HFFc6 (cell line): ENCODE measurements around the gene HSD17B1. TPM values are rescaled to one million over a fixed set of nuclear protein-coding genes. Genes with fewer than 3 reads are reported as not detected.

Experiments
- DNase-seq: peaks from one replicate; pipeline ENCODE4 v3.0.0-alpha.2; 2018
- H3K27ac Mint-ChIP-seq: 2 replicates; pipeline ENCODE4 v1.8.0; 2020; ENCODE audit warnings: mild to moderate bottlenecking, mixed read lengths
- H3K27me3 Mint-ChIP-seq: 2 replicates; pipeline ENCODE4 v1.8.0; 2021; ENCODE audit warnings: mild to moderate bottlenecking, moderate library complexity, mixed read lengths; ENCODE audit not compliant: insufficient read depth
- H3K36me3 Mint-ChIP-seq: 2 replicates; pipeline ENCODE4 v1.8.0; 2021; ENCODE audit warnings: low read depth, mixed read lengths
- H3K4me1 Mint-ChIP-seq: 2 replicates; pipeline ENCODE4 v1.8.0; 2020; ENCODE audit warnings: low read depth, mixed read lengths
- H3K4me3 Mint-ChIP-seq: 2 replicates; pipeline ENCODE4 v1.8.0; 2020; ENCODE audit warnings: mild to moderate bottlenecking, moderate library complexity, mixed read lengths
- H3K9me3 Mint-ChIP-seq: 2 replicates; pipeline ENCODE4 v1.8.0; 2020; ENCODE audit warnings: mild to moderate bottlenecking, mixed read lengths
- CTCF ChIP-seq: fragments of 200-600 bp; sonication (generic); IDR thresholded peaks from 2 replicates; pipeline ENCODE4 v1.5.0; 2021; ENCODE audit warnings: antibody characterized with exemption, mild to moderate bottlenecking
- total RNA-seq, 6 experiments: library from RNA; stranded (reverse); fragmentation: NEBNext Ultra II Directional; extraction: Animal tissue kit (Norgen Biotek cat#: 25700); gene quantifications; 2 replicates in 1 of 6; 3 replicates in 5 of 6; pipeline ENCODE4 v1.2.3, GENCODE V29; 2021

HSD17B1 gene
- total RNA-seq, 6 experiments from 2014 or later: 0.66 to 1.5 (median 1.1) TPM

- Mint-ChIP-seq H3K9me3 (no peaks in the 10 kb centered on the region), H3K4me3 (peak overlapping the region; percentile 71), H3K27ac (peak overlapping the region; percentile 97), H3K27me3 (peaks cover 6% of the 10 kb centered on the region), H3K4me1 (peaks cover 69% of the 10 kb centered on the region), H3K36me3 (peaks cover 14% of the 10 kb centered on the region)
- peak; percentile 99 for TF ChIP-seq CTCF
- DNase-seq: peak; percentile 90
Observed at GRCh38 chr17:42517516-42517915, 35.2 kb upstream of the HSD17B1 start.

GRCh38 chr17:42518046-42518754 lies 34.5 kb upstream of the HSD17B1 start:
- Mint-ChIP-seq H3K4me1 (peaks cover 76% of the 10 kb centered on the region), H3K9me3 (no peaks in the 10 kb centered on the region), H3K36me3 (peaks cover 16% of the 10 kb centered on the region), H3K27me3 (peaks cover 6% of the 10 kb centered on the region), H3K4me3 (peak overlapping the region; percentile 71), H3K27ac (peak overlapping the region; percentile 97)
- no peak for TF ChIP-seq CTCF
- peak; percentile 97 for DNase-seq

GRCh38 chr17:42518755-42519545 lies 33.8 kb upstream of the HSD17B1 start:
- DNase-seq: peak; percentile 6
- no peak for TF ChIP-seq CTCF
- Mint-ChIP-seq H3K36me3 (peaks cover 20% of the 10 kb centered on the region), H3K27me3 (peaks cover 6% of the 10 kb centered on the region), H3K4me1 (peaks cover 80% of the 10 kb centered on the region), H3K9me3 (no peaks in the 10 kb centered on the region), H3K27ac (peak overlapping the region; percentile 97), H3K4me3 (peak overlapping the region; percentile 71)

- Mint-ChIP-seq H3K36me3 (peaks cover 20% of the 10 kb centered on the region), H3K9me3 (no peaks in the 10 kb centered on the region), H3K4me3 (peak overlapping the region; percentile 63), H3K4me1 (peaks cover 89% of the 10 kb centered on the region), H3K27me3 (peaks cover 6% of the 10 kb centered on the region), H3K27ac (peak overlapping the region; percentile 97)
- peak; percentile 98 for DNase-seq
- TF ChIP-seq CTCF: no peak
Observed at GRCh38 chr17:42519546-42520491, 32.9 kb upstream of the HSD17B1 start.

- no peak for DNase-seq
- Mint-ChIP-seq H3K27ac (peak overlapping the region; percentile 97), H3K4me1 (peaks cover 95% of the 10 kb centered on the region), H3K36me3 (peaks cover 20% of the 10 kb centered on the region), H3K4me3 (peak overlapping the region; percentile 63), H3K9me3 (no peaks in the 10 kb centered on the region), H3K27me3 (peaks cover 6% of the 10 kb centered on the region)
- TF ChIP-seq CTCF: peak; percentile 58
Observed at GRCh38 chr17:42520540-42520951, 32.2 kb upstream of the HSD17B1 start.
